Neural progenitor cell (in vitro differentiated cells): Measurements from ENCODE around the gene CDC16.

Experiments used
- CTCF ChIP-seq: fragments of 200-600 bp; sonication (generic); IDR thresholded peaks from 2 replicates; pipeline ENCODE4 v1.5.1; 2017; ENCODE audit warnings: antibody characterized with exemption, mild to moderate bottlenecking
- EZH2 ChIP-seq: fragments of 200-600 bp; sonication (generic); IDR thresholded peaks from 2 replicates; pipeline ENCODE4 v1.6.1; 2017; ENCODE audit warnings: antibody characterized with exemption, mild to moderate bottlenecking, moderate library complexity
- EZH2phosphoT487 ChIP-seq: fragments of 200-600 bp; sonication (generic); IDR thresholded peaks from 2 replicates; pipeline ENCODE4 v1.6.1; 2017; ENCODE audit warnings: antibody characterized with exemption

GRCh38 chr13:114260814-114261213 is 26.1 kb downstream of the CDC16 start:
- TF ChIP-seq CTCF (no peak), EZH2 (no peak), EZH2phosphoT487 (no peak)
